RWPE2 (cell line): ENCODE results near the gene GRM2.

Source experiments
- ATAC-seq: fragments of 200-7000 bp; cut with Tn5 transposase; 3 replicates; pipeline ENCODE4 v1.9.1; 2021; ENCODE audit warnings: low read depth
- DNase-seq: peaks from one replicate; pipeline ENCODE4 v3.0.0-alpha.2; 2020; ENCODE audit warnings: low spot score
- H3K27ac ChIP-seq: fragments of 450-650 bp; 2 replicates; pipeline ENCODE4 v1.5.1; 2017; ENCODE audit warnings: mild to moderate bottlenecking; ENCODE audit not compliant: poor library complexity, severe bottlenecking
- H3K27me3 ChIP-seq: fragments of 250-450 bp; sonication (Bioruptor Pico); 2 replicates; pipeline ENCODE4 v1.5.1; 2021; ENCODE audit warnings: mild to moderate bottlenecking, moderate library complexity; ENCODE audit not compliant: insufficient read depth, poor library complexity, severe bottlenecking
- H3K36me3 ChIP-seq: fragments of 250-450 bp; sonication (Bioruptor Pico); 2 replicates; pipeline ENCODE4 v1.5.1; 2020; ENCODE audit warnings: low read depth, mild to moderate bottlenecking, moderate library complexity
- H3K4me1 ChIP-seq: fragments of 250-450 bp; sonication (Bioruptor Pico); 2 replicates; pipeline ENCODE4 v1.5.1; 2021; ENCODE audit warnings: mild to moderate bottlenecking, moderate library complexity; ENCODE audit not compliant: insufficient read depth, poor library complexity, severe bottlenecking
- H3K4me3 ChIP-seq: fragments of 250-450 bp; sonication (Bioruptor Pico); 2 replicates; pipeline ENCODE4 v1.5.1; 2021; ENCODE audit warnings: mild to moderate bottlenecking, moderate library complexity; ENCODE audit not compliant: severe bottlenecking
- H3K9me3 ChIP-seq: fragments of 250-450 bp; sonication (Bioruptor Pico); 2 replicates; pipeline ENCODE4 v1.5.1; 2021; ENCODE audit warnings: mild to moderate bottlenecking, moderate library complexity; ENCODE audit not compliant: severe bottlenecking
- TF ChIP-seq, protein P1 (sequence below): fragments of 450-650 bp; IDR thresholded peaks from one replicate; pipeline ENCODE4 v1.5.1; 2017; ENCODE audit warnings: mild to moderate bottlenecking, moderate library complexity; ENCODE audit not compliant: poor library complexity, severe bottlenecking

Gene GRM2

GRCh38 chr3:51727500-51727899 lies 20.6 kb downstream of the GRM2 start:
- Histone ChIP-seq H3K27ac (no peak overlapping the region), H3K4me1 (no peaks in the 10 kb centered on the region), H3K4me3 (no peak overlapping the region), H3K27me3 (peaks cover 3% of the 10 kb centered on the region), H3K36me3 (no peaks in the 10 kb centered on the region), H3K9me3 (no peaks in the 10 kb centered on the region)
- DNase-seq (no peak), ATAC-seq (no peak)
- TF ChIP-seq, protein P1, sequence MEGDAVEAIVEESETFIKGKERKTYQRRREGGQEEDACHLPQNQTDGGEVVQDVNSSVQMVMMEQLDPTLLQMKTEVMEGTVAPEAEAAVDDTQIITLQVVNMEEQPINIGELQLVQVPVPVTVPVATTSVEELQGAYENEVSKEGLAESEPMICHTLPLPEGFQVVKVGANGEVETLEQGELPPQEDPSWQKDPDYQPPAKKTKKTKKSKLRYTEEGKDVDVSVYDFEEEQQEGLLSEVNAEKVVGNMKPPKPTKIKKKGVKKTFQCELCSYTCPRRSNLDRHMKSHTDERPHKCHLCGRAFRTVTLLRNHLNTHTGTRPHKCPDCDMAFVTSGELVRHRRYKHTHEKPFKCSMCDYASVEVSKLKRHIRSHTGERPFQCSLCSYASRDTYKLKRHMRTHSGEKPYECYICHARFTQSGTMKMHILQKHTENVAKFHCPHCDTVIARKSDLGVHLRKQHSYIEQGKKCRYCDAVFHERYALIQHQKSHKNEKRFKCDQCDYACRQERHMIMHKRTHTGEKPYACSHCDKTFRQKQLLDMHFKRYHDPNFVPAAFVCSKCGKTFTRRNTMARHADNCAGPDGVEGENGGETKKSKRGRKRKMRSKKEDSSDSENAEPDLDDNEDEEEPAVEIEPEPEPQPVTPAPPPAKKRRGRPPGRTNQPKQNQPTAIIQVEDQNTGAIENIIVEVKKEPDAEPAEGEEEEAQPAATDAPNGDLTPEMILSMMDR, result no peak

DNA sequence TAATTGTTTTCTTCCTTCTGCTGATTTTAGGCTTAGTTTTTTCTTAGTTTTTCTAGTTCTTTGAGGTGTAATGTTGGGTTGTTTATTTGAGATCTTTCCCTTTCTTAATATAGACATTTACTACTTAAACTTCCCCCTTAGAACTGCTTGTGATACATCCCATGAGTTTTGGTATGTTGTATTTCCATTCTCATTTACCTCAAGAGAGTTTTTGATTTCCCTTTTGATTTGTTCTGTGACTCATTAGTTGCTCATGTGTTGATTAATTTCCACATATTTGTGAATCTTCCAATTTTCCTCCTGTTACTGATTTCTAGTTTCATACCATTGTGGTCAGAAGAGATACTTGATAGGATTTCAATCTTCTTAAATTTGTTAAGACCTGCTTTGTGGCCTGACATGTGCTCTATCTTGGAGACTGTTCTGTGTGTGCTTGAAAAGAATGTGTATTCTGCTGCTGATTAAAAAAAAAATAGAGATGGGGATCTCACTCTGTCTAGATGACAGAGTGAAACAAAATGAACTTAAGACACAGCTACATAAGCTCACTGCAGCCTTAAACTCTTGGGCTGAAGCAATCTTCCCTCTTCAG lies 22.3 kb downstream of the GRM2 start:
- Histone ChIP-seq H3K4me3 (no peak overlapping the region), H3K27me3 (peaks cover 3% of the 10 kb centered on the region)
- TF ChIP-seq, protein P1, result no peak

GRCh38 chr3:51733859-51734571 lies 27.1 kb downstream of the GRM2 start:
- Histone ChIP-seq H3K4me3 (no peak overlapping the region), H3K9me3 (no peaks in the 10 kb centered on the region), H3K4me1 (no peaks in the 10 kb centered on the region), H3K36me3 (no peaks in the 10 kb centered on the region), H3K27me3 (peaks cover 18% of the 10 kb centered on the region), H3K27ac (no peak overlapping the region)
- DNase-seq, result no peak
- TF ChIP-seq, protein P1, result no peak
- no peak for ATAC-seq

More for the DNA sequence above, 22.3 kb downstream of the GRM2 start:
- no peak for DNase-seq
- Histone ChIP-seq H3K36me3 (no peaks in the 10 kb centered on the region), H3K9me3 (no peaks in the 10 kb centered on the region), H3K4me1 (no peaks in the 10 kb centered on the region), H3K27ac (no peak overlapping the region)
- ATAC-seq, result no peak

DNA sequence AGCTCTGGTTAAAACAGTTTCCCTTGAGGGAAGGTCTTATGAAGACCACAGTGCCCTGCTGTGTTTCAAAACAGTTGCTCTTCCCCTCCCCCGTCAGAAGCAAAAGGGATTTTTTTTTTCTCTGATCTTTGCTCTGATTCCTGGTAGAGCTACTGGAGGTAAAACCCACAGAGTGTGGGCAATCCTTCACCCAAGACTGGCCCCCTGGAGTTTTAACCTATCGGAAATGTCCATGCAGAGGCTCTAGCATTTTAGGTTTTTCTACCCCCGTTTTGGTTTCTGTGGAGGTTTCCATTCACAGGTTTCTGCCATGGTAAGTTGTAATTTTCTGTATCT lies 27.7 kb downstream of the GRM2 start:
- no peaks in the 10 kb centered on the region for H3K9me3 ChIP-seq
- TF ChIP-seq, protein P1, result no peak
- H3K27ac ChIP-seq, result no peak overlapping the region
- H3K4me1 ChIP-seq, result no peaks in the 10 kb centered on the region
- no peaks in the 10 kb centered on the region for H3K36me3 ChIP-seq
- no peak for DNase-seq
- H3K4me3 ChIP-seq, result no peak overlapping the region
- peaks cover 23% of the 10 kb centered on the region for H3K27me3 ChIP-seq
- ATAC-seq, result no peak

GRCh38 chr3:51735039-51735438 lies 28.2 kb downstream of the GRM2 start:
- H3K27me3 ChIP-seq, result peaks cover 25% of the 10 kb centered on the region
- DNase-seq (no peak), ATAC-seq (no peak)
- H3K36me3 ChIP-seq, result no peaks in the 10 kb centered on the region
- H3K4me3 ChIP-seq, result no peak overlapping the region
- TF ChIP-seq, protein P1, result no peak
- no peaks in the 10 kb centered on the region for H3K9me3 ChIP-seq
- no peak overlapping the region for H3K27ac ChIP-seq
- no peaks in the 10 kb centered on the region for H3K4me1 ChIP-seq
